H9 (cell line): Measurements from ENCODE around the gene CTNNA3. TPM values are rescaled to one million over a fixed set of nuclear protein-coding genes. Genes with fewer than 3 reads are reported as not detected.
A peak's percentile ranks its signal among the peaks of the same experiment; 100 is the strongest.

Source experiments
- DNase-seq: peaks from one replicate; pipeline ENCODE4 v3.0.0-alpha.2; 2017
- H2AFZ ChIP-seq: one replicate; pipeline ENCODE4 v1.6.1; 2013; ENCODE audit warnings: mild to moderate bottlenecking, low read length, control low read depth, moderate library complexity
- H2AK5ac ChIP-seq: 2 replicates; pipeline ENCODE4 v1.6.1; 2013; ENCODE audit warnings: low read length, control low read depth, mixed read lengths; ENCODE audit not compliant: insufficient read length
- H2BK120ac ChIP-seq: one replicate; pipeline ENCODE4 v1.6.1; 2013; ENCODE audit warnings: low read depth, mild to moderate bottlenecking, low read length, control low read depth, inconsistent platforms; ENCODE audit not compliant: poor library complexity, severe bottlenecking
- H2BK12ac ChIP-seq: 2 replicates; pipeline ENCODE4 v1.6.1; 2013; ENCODE audit warnings: low read length, control low read depth, mixed read lengths, low read depth; ENCODE audit not compliant: insufficient read length
- H2BK15ac ChIP-seq: 2 replicates; pipeline ENCODE4 v1.6.1; 2013; ENCODE audit warnings: low read depth, low read length, control low read depth
- H2BK20ac ChIP-seq: one replicate; pipeline ENCODE4 v1.6.1; 2013; ENCODE audit warnings: low read depth, mild to moderate bottlenecking, low read length, control low read depth, inconsistent platforms; ENCODE audit not compliant: poor library complexity, severe bottlenecking
- H2BK5ac ChIP-seq: 2 replicates; pipeline ENCODE4 v1.6.1; 2013; ENCODE audit warnings: low read length, control low read depth, mixed read lengths; ENCODE audit not compliant: insufficient read length
- H3K14ac ChIP-seq: 2 replicates; pipeline ENCODE4 v1.6.1; 2013; ENCODE audit warnings: low read length, control low read depth; ENCODE audit not compliant: insufficient read depth
- H3K18ac ChIP-seq: 2 replicates; pipeline ENCODE4 v1.6.1; 2013; ENCODE audit warnings: low read depth, mild to moderate bottlenecking, mixed read lengths, low read length, control low read depth; ENCODE audit not compliant: insufficient read length
- H3K23ac ChIP-seq: 2 replicates; pipeline ENCODE4 v1.6.1; 2013; ENCODE audit warnings: low read length, control low read depth, mixed read lengths, low read depth; ENCODE audit not compliant: insufficient read length
- H3K23me2 ChIP-seq: 2 replicates; pipeline ENCODE4 v1.6.1; 2013; ENCODE audit warnings: low read depth, mild to moderate bottlenecking, mixed read lengths, low read length, control low read depth; ENCODE audit not compliant: insufficient read length, poor library complexity, severe bottlenecking
- H3K27ac ChIP-seq: 2 replicates; pipeline ENCODE4 v1.5.1; 2013; ENCODE audit warnings: low read length, control low read depth, mixed read lengths, low read depth; ENCODE audit not compliant: insufficient read length
- H3K27me3 ChIP-seq: 2 replicates; pipeline ENCODE4 v1.6.1; 2013; ENCODE audit warnings: low read length, control low read depth, inconsistent platforms; ENCODE audit not compliant: insufficient read depth
- H3K4ac ChIP-seq: 2 replicates; pipeline ENCODE4 v1.6.1; 2013; ENCODE audit warnings: low read depth, mild to moderate bottlenecking, control low read depth, inconsistent platforms, low read length, moderate library complexity
- H3K4me1 ChIP-seq: 2 replicates; pipeline ENCODE4 v1.6.1; 2013; ENCODE audit warnings: low read length, control low read depth, inconsistent platforms; ENCODE audit not compliant: insufficient read depth
- H3K4me2 ChIP-seq: 2 replicates; pipeline ENCODE4 v1.6.1; 2013; ENCODE audit warnings: low read length, control low read depth, mixed read lengths; ENCODE audit not compliant: insufficient read length, insufficient read depth
- H3K56ac ChIP-seq: 2 replicates; pipeline ENCODE4 v1.6.1; 2013; ENCODE audit warnings: low read depth, mild to moderate bottlenecking, mixed read lengths, low read length, control low read depth; ENCODE audit not compliant: insufficient read length
- H3K79me1 ChIP-seq: 2 replicates; pipeline ENCODE4 v1.6.1; 2013; ENCODE audit warnings: low read depth, mild to moderate bottlenecking, moderate library complexity, low read length, control low read depth, inconsistent platforms; ENCODE audit not compliant: insufficient read depth, poor library complexity, severe bottlenecking
- H3K79me2 ChIP-seq: 2 replicates; pipeline ENCODE4 v1.6.1; 2013; ENCODE audit warnings: low read length, control low read depth, inconsistent platforms; ENCODE audit not compliant: insufficient read depth
- H3K9ac ChIP-seq: 2 replicates; pipeline ENCODE4 v1.6.1; 2013; ENCODE audit warnings: low read length, control low read depth, mixed read lengths; ENCODE audit not compliant: insufficient read length; ENCODE audit errors: extremely low read depth
- H3K9me3 ChIP-seq: one replicate; pipeline ENCODE4 v1.6.1; 2013; ENCODE audit warnings: low read depth, low read length, inconsistent platforms; ENCODE audit not compliant: control insufficient read depth
- H3T11ph ChIP-seq: one replicate; pipeline ENCODE4 v1.6.1; 2013; ENCODE audit warnings: mild to moderate bottlenecking, low read length, control low read depth, inconsistent platforms
- H4K20me1 ChIP-seq: one replicate; pipeline ENCODE4 v1.6.1; 2013; ENCODE audit not compliant: control insufficient read depth, insufficient read length, insufficient read depth
- H4K5ac ChIP-seq: 2 replicates; pipeline ENCODE4 v1.6.1; 2013; ENCODE audit warnings: low read depth, mild to moderate bottlenecking, mixed read lengths, low read length, control low read depth; ENCODE audit not compliant: insufficient read length
- H4K8ac ChIP-seq: replicated peaks from 2 replicates; pipeline ENCODE4 v1.6.1; 2013; ENCODE audit warnings: low read length, control low read depth, mixed read lengths, low read depth; ENCODE audit not compliant: insufficient read length
- H4K91ac ChIP-seq: 2 replicates; pipeline ENCODE4 v1.6.1; 2013; ENCODE audit warnings: low read depth, mild to moderate bottlenecking, moderate library complexity, mixed read lengths, low read length, control low read depth; ENCODE audit not compliant: insufficient read length
- H3K27ac Mint-ChIP-seq, 3 experiments: 2 replicates in 2 of 3; 3 replicates in 1 of 3; pipeline ENCODE4 v1.8.0; 2020 to 2021; ENCODE audit warnings: mixed read lengths in 3 of 3, mild to moderate bottlenecking in 1 of 3, moderate library complexity in 1 of 3
- H3K27me3 Mint-ChIP-seq: 2 replicates; pipeline ENCODE4 v1.8.0; 2021; ENCODE audit warnings: low read depth, mild to moderate bottlenecking, moderate library complexity, mixed read lengths
- H3K36me3 Mint-ChIP-seq, 3 experiments: 2 replicates in 2 of 3; 3 replicates in 1 of 3; pipeline ENCODE4 v1.8.0; 2020 to 2021; ENCODE audit warnings: low read depth in 3 of 3, mixed read lengths in 3 of 3; ENCODE audit not compliant: insufficient read depth in 1 of 3
- H3K4me1 Mint-ChIP-seq, 2 experiments: 2 replicates each; pipeline ENCODE4 v1.8.0; 2020; ENCODE audit warnings: mixed read lengths in 2 of 2
- H3K4me3 Mint-ChIP-seq, 2 experiments: 2 replicates in 1 of 2; 3 replicates in 1 of 2; pipeline ENCODE4 v1.8.0; 2020 to 2021; ENCODE audit warnings: mild to moderate bottlenecking in 2 of 2, mixed read lengths in 2 of 2, moderate library complexity in 1 of 2
- H3K9me3 Mint-ChIP-seq, 2 experiments: 2 replicates in 1 of 2; 3 replicates in 1 of 2; pipeline ENCODE4 v1.8.0; 2020; ENCODE audit warnings: mild to moderate bottlenecking in 2 of 2, mixed read lengths in 2 of 2, moderate library complexity in 1 of 2
- WGBS: extraction: QIAGEN DNeasy Blood & Tissue Kit; methylation state at CpG from one replicate; pipeline ENCODE4 v1.1.7; 2013; ENCODE audit warnings: missing lambda C conversion rate, low lambda C conversion rate, mixed read lengths; ENCODE audit not compliant: insufficient read length; ENCODE audit errors: extremely low coverage; 5-methylcytosine and 5-hydroxymethylcytosine counted together
- total RNA-seq: library from RNA; stranded (reverse); gene quantifications from 2 replicates; pipeline ENCODE4 v1.2.1, GENCODE V29; 2021
- TF ChIP-seq, protein P1 (sequence below): fragments of 200-600 bp; sonication (generic); conservative IDR thresholded peaks from 3 replicates; pipeline ENCODE4 v1.8.0; 2021; ENCODE audit warnings: antibody characterized with exemption, mild to moderate bottlenecking

The CTNNA3 gene
- total RNA-seq, 1 experiment from 2014 or later: 3.3 TPM

DNA sequence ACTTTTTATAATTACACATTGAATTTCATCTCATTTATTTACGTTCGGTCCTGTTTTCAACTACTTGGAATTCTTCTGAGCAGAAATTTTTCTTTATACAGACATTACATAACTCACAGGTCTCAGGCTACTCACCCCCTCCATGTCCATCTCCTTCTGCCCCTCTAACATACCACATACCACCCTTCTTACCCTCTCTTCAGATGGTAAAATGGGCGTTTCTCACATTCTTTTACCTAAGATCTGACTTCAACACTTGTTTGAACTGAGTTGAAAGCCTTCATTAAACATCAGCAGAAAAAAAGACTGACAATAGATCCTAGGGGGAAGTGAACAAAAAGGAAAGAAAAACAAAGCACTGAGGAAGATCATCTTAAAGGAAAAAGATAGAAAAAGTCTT is 309.7 kb downstream of the CTNNA3 start:
- Histone ChIP-seq H4K91ac (no peak overlapping the region), H4K20me1 (no peaks in the 10 kb centered on the region), H3K9me3 (no peaks in the 10 kb centered on the region), H3K27me3 (no peaks in the 10 kb centered on the region), H2BK120ac (no peak overlapping the region), H3K14ac (no peak overlapping the region), H3K4me2 (no peak overlapping the region), H3K4me1 (no peaks in the 10 kb centered on the region), H3K56ac (no peak overlapping the region), H3T11ph (no peak overlapping the region), H2BK20ac (no peak overlapping the region), H2AK5ac (no peak overlapping the region), H2BK5ac (no peak overlapping the region), H3K18ac (no peak overlapping the region), H3K4ac (no peak overlapping the region), H4K5ac (no peak overlapping the region), H2BK15ac (no peak overlapping the region), H4K8ac (no peak overlapping the region), H3K9ac (no peak overlapping the region), H2AFZ (no peak overlapping the region), H2BK12ac (no peak overlapping the region), H3K23ac (no peak overlapping the region), H3K23me2 (no peaks in the 10 kb centered on the region), H3K27ac (no peak overlapping the region), H3K79me2 (no peaks in the 10 kb centered on the region), H3K79me1 (no peaks in the 10 kb centered on the region)
- Mint-ChIP-seq H3K4me1 (peaks cover 20 to 24% of the 10 kb centered on the region in 2 experiments), H3K4me3 (peak overlapping the region; percentile 45 to 93), H3K27ac (no peak overlapping the region; a peak in 1 of 7 replicates), H3K27me3 (peaks cover 2% of the 10 kb centered on the region; the same call in 1 of the 2 replicates), H3K36me3 (no peaks in the 10 kb centered on the region), H3K9me3 (peaks cover 2 to 3% of the 10 kb centered on the region in 2 experiments; a peak in 3 of 5 replicates)
- no CpG with 5 or more reads among the region's 3 CpGs for WGBS
- TF ChIP-seq, protein P1, sequence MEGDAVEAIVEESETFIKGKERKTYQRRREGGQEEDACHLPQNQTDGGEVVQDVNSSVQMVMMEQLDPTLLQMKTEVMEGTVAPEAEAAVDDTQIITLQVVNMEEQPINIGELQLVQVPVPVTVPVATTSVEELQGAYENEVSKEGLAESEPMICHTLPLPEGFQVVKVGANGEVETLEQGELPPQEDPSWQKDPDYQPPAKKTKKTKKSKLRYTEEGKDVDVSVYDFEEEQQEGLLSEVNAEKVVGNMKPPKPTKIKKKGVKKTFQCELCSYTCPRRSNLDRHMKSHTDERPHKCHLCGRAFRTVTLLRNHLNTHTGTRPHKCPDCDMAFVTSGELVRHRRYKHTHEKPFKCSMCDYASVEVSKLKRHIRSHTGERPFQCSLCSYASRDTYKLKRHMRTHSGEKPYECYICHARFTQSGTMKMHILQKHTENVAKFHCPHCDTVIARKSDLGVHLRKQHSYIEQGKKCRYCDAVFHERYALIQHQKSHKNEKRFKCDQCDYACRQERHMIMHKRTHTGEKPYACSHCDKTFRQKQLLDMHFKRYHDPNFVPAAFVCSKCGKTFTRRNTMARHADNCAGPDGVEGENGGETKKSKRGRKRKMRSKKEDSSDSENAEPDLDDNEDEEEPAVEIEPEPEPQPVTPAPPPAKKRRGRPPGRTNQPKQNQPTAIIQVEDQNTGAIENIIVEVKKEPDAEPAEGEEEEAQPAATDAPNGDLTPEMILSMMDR: no peak
- DNase-seq: no peak
